H9 (cell line): Measurements from ENCODE around the gene FANCF. TPM values are rescaled to one million over a fixed set of nuclear protein-coding genes. Genes with fewer than 3 reads are reported as not detected.

ENCODE experiments used
- DNase-seq: peaks from one replicate; pipeline ENCODE4 v3.0.0-alpha.2; 2017
- H2AFZ ChIP-seq: one replicate; pipeline ENCODE4 v1.6.1; 2013; ENCODE audit warnings: mild to moderate bottlenecking, low read length, control low read depth, moderate library complexity
- H2AK5ac ChIP-seq: 2 replicates; pipeline ENCODE4 v1.6.1; 2013; ENCODE audit warnings: low read length, control low read depth, mixed read lengths; ENCODE audit not compliant: insufficient read length
- H2BK120ac ChIP-seq: one replicate; pipeline ENCODE4 v1.6.1; 2013; ENCODE audit warnings: low read depth, mild to moderate bottlenecking, low read length, control low read depth, inconsistent platforms; ENCODE audit not compliant: poor library complexity, severe bottlenecking
- H2BK12ac ChIP-seq: 2 replicates; pipeline ENCODE4 v1.6.1; 2013; ENCODE audit warnings: low read length, control low read depth, mixed read lengths, low read depth; ENCODE audit not compliant: insufficient read length
- H2BK15ac ChIP-seq: 2 replicates; pipeline ENCODE4 v1.6.1; 2013; ENCODE audit warnings: low read depth, low read length, control low read depth
- H2BK20ac ChIP-seq: one replicate; pipeline ENCODE4 v1.6.1; 2013; ENCODE audit warnings: low read depth, mild to moderate bottlenecking, low read length, control low read depth, inconsistent platforms; ENCODE audit not compliant: poor library complexity, severe bottlenecking
- H2BK5ac ChIP-seq: 2 replicates; pipeline ENCODE4 v1.6.1; 2013; ENCODE audit warnings: low read length, control low read depth, mixed read lengths; ENCODE audit not compliant: insufficient read length
- H3K14ac ChIP-seq: 2 replicates; pipeline ENCODE4 v1.6.1; 2013; ENCODE audit warnings: low read length, control low read depth; ENCODE audit not compliant: insufficient read depth
- H3K18ac ChIP-seq: 2 replicates; pipeline ENCODE4 v1.6.1; 2013; ENCODE audit warnings: low read depth, mild to moderate bottlenecking, mixed read lengths, low read length, control low read depth; ENCODE audit not compliant: insufficient read length
- H3K23ac ChIP-seq: 2 replicates; pipeline ENCODE4 v1.6.1; 2013; ENCODE audit warnings: low read length, control low read depth, mixed read lengths, low read depth; ENCODE audit not compliant: insufficient read length
- H3K23me2 ChIP-seq: 2 replicates; pipeline ENCODE4 v1.6.1; 2013; ENCODE audit warnings: low read depth, mild to moderate bottlenecking, mixed read lengths, low read length, control low read depth; ENCODE audit not compliant: insufficient read length, poor library complexity, severe bottlenecking
- H3K27ac ChIP-seq: 2 replicates; pipeline ENCODE4 v1.5.1; 2013; ENCODE audit warnings: low read length, control low read depth, mixed read lengths, low read depth; ENCODE audit not compliant: insufficient read length
- H3K27me3 ChIP-seq: 2 replicates; pipeline ENCODE4 v1.6.1; 2013; ENCODE audit warnings: low read length, control low read depth, inconsistent platforms; ENCODE audit not compliant: insufficient read depth
- H3K4ac ChIP-seq: 2 replicates; pipeline ENCODE4 v1.6.1; 2013; ENCODE audit warnings: low read depth, mild to moderate bottlenecking, control low read depth, inconsistent platforms, low read length, moderate library complexity
- H3K4me1 ChIP-seq: 2 replicates; pipeline ENCODE4 v1.6.1; 2013; ENCODE audit warnings: low read length, control low read depth, inconsistent platforms; ENCODE audit not compliant: insufficient read depth
- H3K4me2 ChIP-seq: 2 replicates; pipeline ENCODE4 v1.6.1; 2013; ENCODE audit warnings: low read length, control low read depth, mixed read lengths; ENCODE audit not compliant: insufficient read length, insufficient read depth
- H3K56ac ChIP-seq: 2 replicates; pipeline ENCODE4 v1.6.1; 2013; ENCODE audit warnings: low read depth, mild to moderate bottlenecking, mixed read lengths, low read length, control low read depth; ENCODE audit not compliant: insufficient read length
- H3K79me1 ChIP-seq: 2 replicates; pipeline ENCODE4 v1.6.1; 2013; ENCODE audit warnings: low read depth, mild to moderate bottlenecking, moderate library complexity, low read length, control low read depth, inconsistent platforms; ENCODE audit not compliant: insufficient read depth, poor library complexity, severe bottlenecking
- H3K79me2 ChIP-seq: 2 replicates; pipeline ENCODE4 v1.6.1; 2013; ENCODE audit warnings: low read length, control low read depth, inconsistent platforms; ENCODE audit not compliant: insufficient read depth
- H3K9ac ChIP-seq: 2 replicates; pipeline ENCODE4 v1.6.1; 2013; ENCODE audit warnings: low read length, control low read depth, mixed read lengths; ENCODE audit not compliant: insufficient read length; ENCODE audit errors: extremely low read depth
- H3K9me3 ChIP-seq: one replicate; pipeline ENCODE4 v1.6.1; 2013; ENCODE audit warnings: low read depth, low read length, inconsistent platforms; ENCODE audit not compliant: control insufficient read depth
- H3T11ph ChIP-seq: one replicate; pipeline ENCODE4 v1.6.1; 2013; ENCODE audit warnings: mild to moderate bottlenecking, low read length, control low read depth, inconsistent platforms
- H4K20me1 ChIP-seq: one replicate; pipeline ENCODE4 v1.6.1; 2013; ENCODE audit not compliant: control insufficient read depth, insufficient read length, insufficient read depth
- H4K5ac ChIP-seq: 2 replicates; pipeline ENCODE4 v1.6.1; 2013; ENCODE audit warnings: low read depth, mild to moderate bottlenecking, mixed read lengths, low read length, control low read depth; ENCODE audit not compliant: insufficient read length
- H4K8ac ChIP-seq: replicated peaks from 2 replicates; pipeline ENCODE4 v1.6.1; 2013; ENCODE audit warnings: low read length, control low read depth, mixed read lengths, low read depth; ENCODE audit not compliant: insufficient read length
- H4K91ac ChIP-seq: 2 replicates; pipeline ENCODE4 v1.6.1; 2013; ENCODE audit warnings: low read depth, mild to moderate bottlenecking, moderate library complexity, mixed read lengths, low read length, control low read depth; ENCODE audit not compliant: insufficient read length
- H3K27ac Mint-ChIP-seq, 3 experiments: 2 replicates in 2 of 3; 3 replicates in 1 of 3; pipeline ENCODE4 v1.8.0; 2020 to 2021; ENCODE audit warnings: mixed read lengths in 3 of 3, mild to moderate bottlenecking in 1 of 3, moderate library complexity in 1 of 3
- H3K27me3 Mint-ChIP-seq: 2 replicates; pipeline ENCODE4 v1.8.0; 2021; ENCODE audit warnings: low read depth, mild to moderate bottlenecking, moderate library complexity, mixed read lengths
- H3K36me3 Mint-ChIP-seq, 3 experiments: 2 replicates in 2 of 3; 3 replicates in 1 of 3; pipeline ENCODE4 v1.8.0; 2020 to 2021; ENCODE audit warnings: low read depth in 3 of 3, mixed read lengths in 3 of 3; ENCODE audit not compliant: insufficient read depth in 1 of 3
- H3K4me1 Mint-ChIP-seq, 2 experiments: 2 replicates each; pipeline ENCODE4 v1.8.0; 2020; ENCODE audit warnings: mixed read lengths in 2 of 2
- H3K4me3 Mint-ChIP-seq, 2 experiments: 2 replicates in 1 of 2; 3 replicates in 1 of 2; pipeline ENCODE4 v1.8.0; 2020 to 2021; ENCODE audit warnings: mild to moderate bottlenecking in 2 of 2, mixed read lengths in 2 of 2, moderate library complexity in 1 of 2
- H3K9me3 Mint-ChIP-seq, 2 experiments: 2 replicates in 1 of 2; 3 replicates in 1 of 2; pipeline ENCODE4 v1.8.0; 2020; ENCODE audit warnings: mild to moderate bottlenecking in 2 of 2, mixed read lengths in 2 of 2, moderate library complexity in 1 of 2
- WGBS: extraction: QIAGEN DNeasy Blood & Tissue Kit; methylation state at CpG from one replicate; pipeline ENCODE4 v1.1.7; 2013; ENCODE audit warnings: missing lambda C conversion rate, low lambda C conversion rate, mixed read lengths; ENCODE audit not compliant: insufficient read length; ENCODE audit errors: extremely low coverage; 5-methylcytosine and 5-hydroxymethylcytosine counted together
- total RNA-seq: library from RNA; stranded (reverse); gene quantifications from 2 replicates; pipeline ENCODE4 v1.2.1, GENCODE V29; 2021
- TF ChIP-seq, protein P1 (sequence below): fragments of 200-600 bp; sonication (generic); conservative IDR thresholded peaks from 3 replicates; pipeline ENCODE4 v1.8.0; 2021; ENCODE audit warnings: antibody characterized with exemption, mild to moderate bottlenecking

The FANCF gene
- total RNA-seq, 1 experiment from 2014 or later: 15.3 TPM

DNA sequence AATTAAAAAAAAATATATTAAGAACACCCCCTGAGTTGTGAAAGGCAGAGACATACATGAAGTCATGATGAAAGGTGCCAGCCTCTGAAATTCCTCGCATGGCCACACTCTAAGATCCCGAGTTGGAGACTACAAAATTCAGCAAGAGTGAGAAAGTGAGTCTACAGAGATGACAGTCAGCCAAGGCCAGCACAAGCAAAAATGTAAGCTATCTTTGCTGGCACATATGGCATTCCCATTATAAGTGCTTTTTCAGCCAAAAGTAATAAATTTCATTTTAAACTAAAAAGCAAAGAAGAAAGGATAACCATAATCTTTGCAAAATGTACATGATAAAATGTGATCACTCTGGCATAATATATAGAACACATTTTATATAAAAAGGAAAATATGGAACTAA, 40.6 kb downstream of the FANCF start:
- WGBS: no CpG with 5 or more reads among the region's 2 CpGs
- no peaks in the 10 kb centered on the region for H3K4me1 Mint-ChIP-seq

More for the DNA sequence above, 40.6 kb downstream of the FANCF start:
- Histone ChIP-seq H2BK120ac (no peak overlapping the region), H3K56ac (no peak overlapping the region), H2BK12ac (no peak overlapping the region), H4K20me1 (no peaks in the 10 kb centered on the region), H3T11ph (no peak overlapping the region), H2BK15ac (no peak overlapping the region), H3K27me3 (no peaks in the 10 kb centered on the region), H3K23me2 (no peaks in the 10 kb centered on the region), H2BK20ac (no peak overlapping the region), H3K79me2 (no peaks in the 10 kb centered on the region), H3K14ac (no peak overlapping the region), H3K23ac (no peak overlapping the region), H2AK5ac (no peak overlapping the region), H2AFZ (no peak overlapping the region), H4K8ac (no peak overlapping the region), H3K27ac (no peak overlapping the region), H3K4ac (no peak overlapping the region), H2BK5ac (no peak overlapping the region), H4K5ac (no peak overlapping the region), H3K4me1 (no peaks in the 10 kb centered on the region), H3K79me1 (no peaks in the 10 kb centered on the region), H4K91ac (no peak overlapping the region), H3K9me3 (no peaks in the 10 kb centered on the region), H3K4me2 (no peak overlapping the region), H3K18ac (no peak overlapping the region), H3K9ac (no peak overlapping the region)
- Mint-ChIP-seq H3K9me3 (no peaks in the 10 kb centered on the region), H3K27me3 (no peaks in the 10 kb centered on the region), H3K36me3 (no peaks in the 10 kb centered on the region), H3K4me3 (no peak overlapping the region), H3K27ac (no peak overlapping the region)
- TF ChIP-seq, protein P1, sequence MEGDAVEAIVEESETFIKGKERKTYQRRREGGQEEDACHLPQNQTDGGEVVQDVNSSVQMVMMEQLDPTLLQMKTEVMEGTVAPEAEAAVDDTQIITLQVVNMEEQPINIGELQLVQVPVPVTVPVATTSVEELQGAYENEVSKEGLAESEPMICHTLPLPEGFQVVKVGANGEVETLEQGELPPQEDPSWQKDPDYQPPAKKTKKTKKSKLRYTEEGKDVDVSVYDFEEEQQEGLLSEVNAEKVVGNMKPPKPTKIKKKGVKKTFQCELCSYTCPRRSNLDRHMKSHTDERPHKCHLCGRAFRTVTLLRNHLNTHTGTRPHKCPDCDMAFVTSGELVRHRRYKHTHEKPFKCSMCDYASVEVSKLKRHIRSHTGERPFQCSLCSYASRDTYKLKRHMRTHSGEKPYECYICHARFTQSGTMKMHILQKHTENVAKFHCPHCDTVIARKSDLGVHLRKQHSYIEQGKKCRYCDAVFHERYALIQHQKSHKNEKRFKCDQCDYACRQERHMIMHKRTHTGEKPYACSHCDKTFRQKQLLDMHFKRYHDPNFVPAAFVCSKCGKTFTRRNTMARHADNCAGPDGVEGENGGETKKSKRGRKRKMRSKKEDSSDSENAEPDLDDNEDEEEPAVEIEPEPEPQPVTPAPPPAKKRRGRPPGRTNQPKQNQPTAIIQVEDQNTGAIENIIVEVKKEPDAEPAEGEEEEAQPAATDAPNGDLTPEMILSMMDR: no peak
- no peak for DNase-seq
